Body of pancreas (tissue), 4 donors: ENCODE measurements around the gene MIOS.

ENCODE experiments used
- CTCF ChIP-seq, 7 experiments: fragments of 450-650 bp in 4 of 7; fragments of 200-600 bp in 3 of 7; sonication (generic) in 3 of 7; IDR thresholded peaks; one replicate each; pipeline ENCODE4 v1.5.1; 2016 to 2019; ENCODE audit warnings: antibody characterized with exemption in 7 of 7
- POLR2A ChIP-seq, 3 donors: fragments of 450-650 bp; IDR thresholded peaks; one replicate each; pipeline ENCODE4 v1.6.1; 2016; ENCODE audit warnings: antibody characterized with exemption in 3 of 3, mild to moderate bottlenecking in 2 of 3

GRCh38 chr7:7556852-7557251 lies 9.8 kb upstream of the MIOS start:
- TF ChIP-seq CTCF (IDR thresholded peaks at IDR 0.05) = no peak
- TF ChIP-seq POLR2A (IDR thresholded peaks at IDR 0.05) = no peak
